NT2/D1 (cell line): ENCODE data around the gene SMAD5.

Source experiments
- DNase-seq: peaks from one replicate; pipeline ENCODE4 v3.0.0-alpha.2; 2011; ENCODE audit warnings: low read depth, low spot score
- H3K27me3 ChIP-seq: 2 replicates; pipeline ENCODE4 v1.6.0; 2011; ENCODE audit warnings: mild to moderate bottlenecking; ENCODE audit not compliant: insufficient read length, insufficient read depth
- H3K36me3 ChIP-seq: 2 replicates; pipeline ENCODE4 v1.6.1; 2011; ENCODE audit warnings: mild to moderate bottlenecking, low read length, mixed read lengths; ENCODE audit not compliant: insufficient read depth, insufficient read length
- H3K4me1 ChIP-seq: 2 replicates; pipeline ENCODE4 v1.5.1; 2011; ENCODE audit not compliant: insufficient read depth, insufficient read length
- H3K4me3 ChIP-seq: 2 replicates; pipeline ENCODE4 v1.5.1; 2011; ENCODE audit warnings: low read depth; ENCODE audit not compliant: insufficient read length
- H3K9ac ChIP-seq: 2 replicates; pipeline ENCODE4 v1.6.0; 2011; ENCODE audit warnings: low read depth; ENCODE audit not compliant: insufficient read length
- H3K9me3 ChIP-seq: 2 replicates; pipeline ENCODE4 v1.5.1; 2011; ENCODE audit warnings: mild to moderate bottlenecking, low read length; ENCODE audit not compliant: insufficient read depth
- SUZ12 ChIP-seq: IDR thresholded peaks from 2 replicates; pipeline ENCODE4 v1.6.1; 2011; ENCODE audit not compliant: insufficient read length, insufficient read depth; ENCODE audit errors: extremely low read depth
- YY1 ChIP-seq: IDR thresholded peaks from 2 replicates; pipeline ENCODE4 v1.6.1; 2011; ENCODE audit not compliant: insufficient read length, insufficient read depth
- ZNF274 ChIP-seq: IDR thresholded peaks from 2 replicates; pipeline ENCODE4 v1.6.1; 2011; ENCODE audit warnings: mild to moderate bottlenecking, low read depth, low read length

Gene SMAD5

DNA sequence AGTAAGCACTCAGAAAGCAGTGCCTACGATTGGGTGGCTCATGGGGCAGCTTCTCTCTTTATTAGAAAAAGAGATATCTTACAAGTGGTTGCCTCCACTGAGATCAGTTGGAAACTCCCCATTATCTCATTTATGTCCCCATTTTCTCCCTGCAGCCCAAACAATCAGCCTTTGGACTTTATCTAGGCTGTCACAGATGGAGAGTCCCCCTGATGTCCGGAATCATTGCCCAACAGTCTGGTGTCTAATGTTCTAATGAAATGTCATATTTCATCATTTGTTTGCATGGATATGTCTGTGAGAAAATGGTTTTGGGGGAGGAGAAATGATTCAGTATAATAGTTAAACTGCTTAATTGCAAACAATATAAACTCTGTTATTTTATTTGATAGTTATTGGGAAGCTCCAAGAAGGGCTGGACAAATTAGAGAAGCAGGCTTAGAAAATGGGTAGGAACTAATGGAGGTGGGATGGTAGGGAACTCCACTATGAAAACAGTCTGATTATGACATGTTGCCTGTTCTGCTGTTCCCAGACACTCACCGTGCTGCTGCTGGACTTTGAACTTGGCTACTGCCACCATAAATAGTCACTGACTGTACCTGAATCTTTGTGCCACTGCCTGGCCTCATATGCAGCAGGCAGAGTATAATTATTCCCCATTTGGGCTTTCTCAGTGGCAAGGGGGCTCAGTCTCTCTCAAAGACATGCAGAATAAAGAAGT, 38.3 kb upstream of the SMAD5 start:
- Histone ChIP-seq H3K36me3 (no peaks in the 10 kb centered on the region), H3K9ac (no peak overlapping the region), H3K4me3 (no peak overlapping the region), H3K9me3 (no peaks in the 10 kb centered on the region), H3K27me3 (no peaks in the 10 kb centered on the region), H3K4me1 (no peaks in the 10 kb centered on the region)
- no peak for DNase-seq
- TF ChIP-seq ZNF274 = no peak
- TF ChIP-seq YY1 = no peak
- no peak for TF ChIP-seq SUZ12

GRCh38 chr5:136094913-136095641, 37.6 kb upstream of the SMAD5 start:
- H3K27me3 ChIP-seq = no peaks in the 10 kb centered on the region
- no peak overlapping the region for H3K4me3 ChIP-seq
- no peaks in the 10 kb centered on the region for H3K9me3 ChIP-seq
- H3K4me1 ChIP-seq = no peaks in the 10 kb centered on the region
- H3K36me3 ChIP-seq = no peaks in the 10 kb centered on the region
- no peak for DNase-seq
- no peak for TF ChIP-seq YY1
- no peak for TF ChIP-seq SUZ12
- no peak for TF ChIP-seq ZNF274
- no peak overlapping the region for H3K9ac ChIP-seq

GRCh38 chr5:136098176-136098575, 34.5 kb upstream of the SMAD5 start:
- Histone ChIP-seq H3K27me3 (no peaks in the 10 kb centered on the region), H3K4me3 (no peak overlapping the region), H3K36me3 (no peaks in the 10 kb centered on the region), H3K4me1 (no peaks in the 10 kb centered on the region), H3K9me3 (no peaks in the 10 kb centered on the region), H3K9ac (no peak overlapping the region)
- no peak for TF ChIP-seq SUZ12
- no peak for TF ChIP-seq ZNF274
- no peak for TF ChIP-seq YY1
- DNase-seq = no peak

DNA sequence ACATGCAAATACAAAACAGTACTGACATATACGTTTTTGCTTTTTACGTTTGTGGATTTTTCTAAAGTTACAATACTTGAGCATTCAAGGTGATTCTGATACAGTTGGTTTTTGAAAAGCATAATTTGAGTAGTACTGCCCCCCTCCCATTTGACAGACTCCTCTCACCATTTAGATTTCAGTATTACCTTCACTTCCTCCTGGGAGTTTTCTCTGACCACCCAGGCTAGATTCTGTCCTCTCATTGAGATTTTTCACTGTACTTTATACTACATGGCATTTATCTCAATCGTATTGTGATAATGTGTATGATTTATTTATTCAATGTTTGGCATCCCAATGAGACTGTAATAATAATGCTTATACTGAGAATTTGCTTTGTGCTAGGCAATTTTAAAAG, 32.8 kb upstream of the SMAD5 start:
- Histone ChIP-seq H3K4me3 (no peak overlapping the region), H3K27me3 (no peaks in the 10 kb centered on the region), H3K36me3 (no peaks in the 10 kb centered on the region), H3K9ac (no peak overlapping the region), H3K9me3 (no peaks in the 10 kb centered on the region), H3K4me1 (no peaks in the 10 kb centered on the region)
- TF ChIP-seq ZNF274 = no peak
- no peak for TF ChIP-seq SUZ12
- no peak for TF ChIP-seq YY1
- no peak for DNase-seq

DNA sequence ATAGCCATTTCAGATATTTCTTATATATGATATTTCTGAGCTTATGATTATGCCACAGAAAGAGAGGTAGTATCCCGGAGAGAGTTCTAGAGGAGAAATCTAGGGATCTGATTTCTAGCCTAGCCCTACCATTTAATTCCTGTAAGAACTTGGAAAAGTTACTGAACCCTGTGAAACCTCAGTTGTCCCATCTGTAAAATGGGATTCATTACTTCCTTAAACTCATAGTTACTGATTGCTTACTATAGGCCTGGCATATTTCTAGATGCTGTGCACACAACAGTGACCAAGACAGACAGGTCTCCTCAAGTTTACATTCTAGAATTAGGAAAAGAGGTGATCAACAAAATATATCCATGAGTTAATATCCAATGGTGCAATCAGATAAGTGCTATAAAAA, 30.8 kb upstream of the SMAD5 start:
- Histone ChIP-seq H3K4me3 (no peak overlapping the region), H3K4me1 (no peaks in the 10 kb centered on the region), H3K9me3 (no peaks in the 10 kb centered on the region), H3K27me3 (no peaks in the 10 kb centered on the region), H3K9ac (no peak overlapping the region), H3K36me3 (no peaks in the 10 kb centered on the region)
- TF ChIP-seq YY1 (no peak), SUZ12 (no peak), ZNF274 (no peak)
- no peak for DNase-seq

GRCh38 chr5:136103118-136103517, 29.5 kb upstream of the SMAD5 start:
- TF ChIP-seq ZNF274 (no peak), SUZ12 (no peak), YY1 (no peak)
- Histone ChIP-seq H3K36me3 (no peaks in the 10 kb centered on the region), H3K4me1 (no peaks in the 10 kb centered on the region), H3K9ac (no peak overlapping the region), H3K4me3 (no peak overlapping the region), H3K9me3 (no peaks in the 10 kb centered on the region), H3K27me3 (no peaks in the 10 kb centered on the region)
- DNase-seq = no peak

- H3K4me1 ChIP-seq = no peaks in the 10 kb centered on the region
- no peak overlapping the region for H3K4me3 ChIP-seq
- no peak overlapping the region for H3K9ac ChIP-seq
- H3K9me3 ChIP-seq = no peaks in the 10 kb centered on the region
- H3K36me3 ChIP-seq = no peaks in the 10 kb centered on the region
- TF ChIP-seq YY1 (no peak), SUZ12 (no peak), ZNF274 (no peak)
- H3K27me3 ChIP-seq = no peaks in the 10 kb centered on the region
- DNase-seq = no peak
Observed at GRCh38 chr5:136104306-136104965, 28.2 kb upstream of the SMAD5 start.
